Measurements from ENCODE around the gene LY86. TPM values are rescaled to one million over a fixed set of nuclear protein-coding genes. Genes with fewer than 3 reads are reported as not detected.

LY86 gene
- total and polyA plus RNA-seq, 9 of the 15 experiments (the other 6 are each of a cell fraction or from before 2014, with no cell fraction given) = 0.08 to 0.20 TPM; not detected in 7

GRCh38 chr6:6665555-6666243 lies 77.2 kb downstream of the LY86 start (continued):
- TF ChIP-seq SOX6 (IDR thresholded peaks at IDR 0.05) (peak; percentile 62), ZKSCAN8 (CRISPR knock-in tag; IDR thresholded peaks at IDR 0.05) (no peak), ZBTB17 (CRISPR knock-in tag; IDR thresholded peaks at IDR 0.05) (no peak), DNMT1 (IDR thresholded peaks at IDR 0.05) (no peak), NEUROD1 (IDR thresholded peaks at IDR 0.05; ENCODE audit: borderline replicate concordance, low read depth, low read length, partially characterized antibody) (peak; percentile 63), RCOR1 (IDR thresholded peaks at IDR 0.05; ENCODE audit: borderline replicate concordance in 1 of 2, low read depth in 2 of 2, low read length in 2 of 2) (0 out of 4 replicates have a peak, but pooled peaks of 1 of the 2 experiments have one; percentile 16)
- TF ChIP-seq, protein P1, sequence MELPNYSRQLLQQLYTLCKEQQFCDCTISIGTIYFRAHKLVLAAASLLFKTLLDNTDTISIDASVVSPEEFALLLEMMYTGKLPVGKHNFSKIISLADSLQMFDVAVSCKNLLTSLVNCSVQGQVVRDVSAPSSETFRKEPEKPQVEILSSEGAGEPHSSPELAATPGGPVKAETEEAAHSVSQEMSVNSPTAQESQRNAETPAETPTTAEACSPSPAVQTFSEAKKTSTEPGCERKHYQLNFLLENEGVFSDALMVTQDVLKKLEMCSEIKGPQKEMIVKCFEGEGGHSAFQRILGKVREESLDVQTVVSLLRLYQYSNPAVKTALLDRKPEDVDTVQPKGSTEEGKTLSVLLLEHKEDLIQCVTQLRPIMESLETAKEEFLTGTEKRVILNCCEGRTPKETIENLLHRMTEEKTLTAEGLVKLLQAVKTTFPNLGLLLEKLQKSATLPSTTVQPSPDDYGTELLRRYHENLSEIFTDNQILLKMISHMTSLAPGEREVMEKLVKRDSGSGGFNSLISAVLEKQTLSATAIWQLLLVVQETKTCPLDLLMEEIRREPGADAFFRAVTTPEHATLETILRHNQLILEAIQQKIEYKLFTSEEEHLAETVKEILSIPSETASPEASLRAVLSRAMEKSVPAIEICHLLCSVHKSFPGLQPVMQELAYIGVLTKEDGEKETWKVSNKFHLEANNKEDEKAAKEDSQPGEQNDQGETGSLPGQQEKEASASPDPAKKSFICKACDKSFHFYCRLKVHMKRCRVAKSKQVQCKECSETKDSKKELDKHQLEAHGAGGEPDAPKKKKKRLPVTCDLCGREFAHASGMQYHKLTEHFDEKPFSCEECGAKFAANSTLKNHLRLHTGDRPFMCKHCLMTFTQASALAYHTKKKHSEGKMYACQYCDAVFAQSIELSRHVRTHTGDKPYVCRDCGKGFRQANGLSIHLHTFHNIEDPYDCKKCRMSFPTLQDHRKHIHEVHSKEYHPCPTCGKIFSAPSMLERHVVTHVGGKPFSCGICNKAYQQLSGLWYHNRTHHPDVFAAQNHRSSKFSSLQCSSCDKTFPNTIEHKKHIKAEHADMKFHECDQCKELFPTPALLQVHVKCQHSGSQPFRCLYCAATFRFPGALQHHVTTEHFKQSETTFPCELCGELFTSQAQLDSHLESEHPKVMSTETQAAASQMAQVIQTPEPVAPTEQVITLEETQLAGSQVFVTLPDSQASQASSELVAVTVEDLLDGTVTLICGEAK (IDR thresholded peaks at IDR 0.05) = no peak
- TF ChIP-seq, protein P1 (CRISPR knock-in tag; IDR thresholded peaks at IDR 0.05) = 0 out of 2 replicates have a peak, but pooled peaks have one; percentile 21
